Glomerular visceral epithelial cell (primary cell): ENCODE measurements around the gene USH1G.

Source experiments
- DNase-seq: peaks from one replicate; pipeline ENCODE4 v3.0.0-alpha.2; 2016; ENCODE audit errors: extremely low spot score

USH1G gene

DNA sequence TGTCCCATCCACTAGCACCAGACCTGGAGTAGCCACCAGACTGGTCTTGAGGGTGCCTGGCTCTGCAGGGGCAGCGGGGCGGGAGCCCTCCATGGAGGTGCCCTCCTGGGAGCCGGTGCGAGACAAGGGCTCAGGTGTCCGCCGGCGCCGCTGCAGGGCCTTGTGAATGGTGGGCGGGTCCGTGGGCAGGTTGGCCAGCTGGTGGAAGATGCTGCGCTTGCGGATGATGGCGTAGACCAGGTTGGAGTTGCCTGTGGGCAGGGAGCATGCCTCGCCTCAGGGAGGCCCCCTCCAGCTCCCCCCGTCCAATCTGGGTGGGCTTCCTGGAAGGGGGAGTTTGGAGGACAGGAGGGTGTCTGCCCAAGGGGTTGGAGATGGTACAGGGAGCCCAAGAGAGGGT, 31.1 kb upstream of the USH1G start:
- no peak for DNase-seq

GRCh38 chr17:74953134-74953687, 30.2 kb upstream of the USH1G start:
- no peak for DNase-seq

- DNase-seq = no peak
These were observed 29.5 kb upstream of the USH1G start for GRCh38 chr17:74952431-74953133.

DNA sequence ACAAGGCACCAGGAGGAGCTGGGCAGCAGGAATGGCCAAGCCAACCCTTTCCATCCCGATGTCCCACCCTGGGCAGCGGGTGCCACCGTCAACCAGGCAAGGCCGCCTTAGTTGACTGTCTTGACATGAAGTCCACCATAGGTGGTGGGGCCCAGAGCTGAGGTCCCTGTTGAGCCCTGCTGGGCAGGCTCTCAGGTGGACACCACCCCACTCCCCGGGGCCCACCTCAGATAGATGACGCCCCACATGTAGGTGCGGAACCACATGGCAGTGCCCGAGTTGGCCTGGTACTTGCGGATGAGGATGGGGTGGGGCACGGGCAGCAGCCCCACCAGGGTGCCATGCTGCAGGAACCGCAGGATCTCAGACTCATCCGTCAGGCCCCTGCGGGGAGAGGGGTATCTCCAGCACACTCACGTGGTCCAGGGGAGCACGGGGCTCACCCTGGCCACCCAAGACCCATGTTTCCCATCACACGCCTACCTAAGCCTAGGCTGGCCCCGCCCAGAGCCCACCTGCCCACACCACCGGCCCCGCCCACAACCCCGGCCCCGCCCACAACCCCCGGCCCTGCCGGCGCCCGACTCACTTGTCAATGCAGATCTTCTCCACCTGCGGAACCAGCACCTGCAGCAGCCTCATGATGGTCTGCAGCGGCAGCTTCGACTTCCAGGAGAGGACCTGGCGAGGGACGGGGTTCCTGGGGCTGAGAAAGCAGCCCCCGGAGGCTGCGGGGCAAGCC, 28.8 kb upstream of the USH1G start:
- DNase-seq = no peak

GRCh38 chr17:74951065-74951464, 28.0 kb upstream of the USH1G start:
- DNase-seq = no peak

GRCh38 chr17:74950207-74950606, 27.2 kb upstream of the USH1G start:
- no peak for DNase-seq

DNA sequence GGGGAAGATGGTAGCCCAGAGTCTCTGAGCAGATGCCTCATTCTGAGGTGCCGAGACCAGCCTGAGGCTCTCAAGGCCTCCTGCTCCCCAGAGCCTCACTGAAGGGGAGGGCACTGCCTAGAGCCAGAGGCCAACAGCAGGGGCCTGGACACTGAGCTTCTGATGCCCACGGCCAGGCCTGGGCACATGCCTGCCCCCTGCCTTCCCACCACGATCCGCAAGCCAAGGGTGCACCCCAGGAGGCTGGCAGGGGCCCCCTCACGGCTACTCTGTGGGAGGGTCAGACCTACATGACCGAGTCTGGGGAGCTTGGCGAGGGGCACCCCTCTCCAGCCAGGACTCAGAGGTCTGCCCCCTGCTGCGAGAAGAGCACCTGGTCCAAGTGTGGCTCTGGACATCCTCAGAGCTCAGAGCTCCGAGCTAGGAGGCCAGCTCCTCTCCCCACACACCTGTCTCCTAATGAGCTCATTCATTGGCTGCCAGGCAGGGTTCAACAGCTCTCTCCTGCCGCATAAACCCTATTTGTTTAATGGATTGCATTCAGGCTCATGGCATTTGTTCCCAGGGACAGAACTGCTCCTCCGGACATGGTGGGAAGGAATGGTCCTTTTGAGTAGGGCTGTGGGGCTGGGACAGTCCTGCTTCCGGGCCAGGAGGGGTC, 26.5 kb upstream of the USH1G start:
- DNase-seq = no peak

- DNase-seq = no peak
These were observed 24.1 kb upstream of the USH1G start for GRCh38 chr17:74947041-74947754.

DNA sequence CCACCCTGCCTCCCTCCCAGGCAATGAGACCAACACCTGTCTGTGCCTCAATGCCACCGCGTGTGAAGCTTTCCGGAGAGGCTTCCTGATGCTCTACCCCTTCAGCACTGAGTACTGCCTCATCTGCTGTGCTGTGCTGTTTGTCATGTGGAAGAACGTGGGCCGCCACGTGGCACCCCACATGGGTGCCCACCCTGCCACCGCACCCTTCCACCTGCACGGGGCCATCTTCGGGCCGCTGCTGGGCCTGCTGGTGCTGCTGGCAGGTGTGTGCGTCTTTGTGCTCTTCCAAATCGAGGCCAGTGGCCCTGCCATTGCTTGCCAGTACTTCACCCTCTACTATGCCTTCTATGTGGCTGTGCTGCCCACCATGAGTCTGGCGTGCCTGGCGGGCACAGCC, 23.6 kb upstream of the USH1G start:
- DNase-seq = no peak

GRCh38 chr17:74945543-74945942, 22.5 kb upstream of the USH1G start:
- no peak for DNase-seq

GRCh38 chr17:74943808-74944522, 20.9 kb upstream of the USH1G start:
- no peak for DNase-seq

DNA sequence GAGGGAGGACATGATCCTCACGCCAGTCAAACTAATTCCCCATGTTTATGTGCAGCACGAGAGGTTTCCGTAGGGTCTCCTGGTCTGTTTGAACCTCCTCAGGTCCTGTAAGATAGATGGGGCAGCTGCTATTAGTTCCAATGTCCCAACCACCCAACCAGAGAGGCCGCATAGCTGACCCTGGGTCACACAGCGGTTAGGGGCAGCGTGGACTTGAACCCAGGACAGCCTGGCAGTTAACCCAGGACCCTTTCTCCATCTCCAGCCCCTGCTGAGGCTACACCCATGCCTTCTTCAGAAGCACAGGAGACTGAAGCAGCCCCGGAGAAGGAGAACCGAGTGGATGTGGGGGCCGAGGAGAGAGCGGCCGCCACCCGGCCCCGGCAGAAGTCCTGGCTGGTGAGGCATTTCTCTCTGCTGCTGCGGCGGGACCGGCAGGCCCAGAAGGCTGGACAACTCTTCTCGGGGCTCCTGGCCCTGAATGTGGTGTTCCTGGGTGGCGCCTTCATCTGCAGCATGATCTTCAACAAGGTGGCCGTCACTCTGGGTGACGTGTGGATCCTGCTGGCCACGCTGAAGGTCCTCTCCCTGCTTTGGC, 18.2 kb upstream of the USH1G start:
- no peak for DNase-seq

GRCh38 chr17:74939534-74939933, 16.5 kb upstream of the USH1G start:
- no peak for DNase-seq

DNA sequence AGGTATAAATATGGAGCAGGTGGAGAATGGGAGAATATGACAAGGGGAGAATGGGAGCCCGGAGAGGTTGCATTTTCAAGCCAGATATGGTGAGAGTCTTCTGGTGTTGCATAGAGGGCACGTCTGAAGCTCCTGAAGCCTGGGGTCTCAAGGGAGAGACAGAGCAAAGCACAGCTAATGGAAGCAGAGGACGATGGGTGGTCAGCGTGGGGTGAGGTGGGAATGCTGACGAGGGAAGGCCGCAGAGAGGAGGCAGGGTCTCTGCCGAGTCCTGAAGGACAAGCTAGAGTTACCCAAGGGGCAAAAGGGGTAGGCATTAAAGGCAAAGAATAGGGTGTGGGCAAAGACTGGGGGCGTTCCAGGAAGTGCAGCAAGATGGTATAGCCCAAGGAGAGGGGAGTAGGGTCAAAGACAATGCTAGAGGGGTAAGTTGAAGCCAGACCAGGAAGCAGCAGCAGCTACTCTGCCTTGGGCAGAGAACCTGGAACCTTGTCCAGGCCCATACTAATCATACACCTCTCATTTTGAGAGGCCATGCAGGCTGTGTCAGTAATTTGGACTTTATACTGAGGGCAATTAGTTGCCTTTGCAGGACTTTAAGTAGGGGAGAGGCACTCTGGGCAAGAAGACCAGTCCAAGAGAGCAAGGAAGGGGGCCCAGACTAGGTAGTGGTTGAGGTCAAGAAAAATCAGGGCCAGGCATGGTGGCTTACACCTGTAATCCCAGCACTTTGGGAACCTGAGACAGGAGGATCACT, 15.3 kb upstream of the USH1G start:
- no peak for DNase-seq

DNA sequence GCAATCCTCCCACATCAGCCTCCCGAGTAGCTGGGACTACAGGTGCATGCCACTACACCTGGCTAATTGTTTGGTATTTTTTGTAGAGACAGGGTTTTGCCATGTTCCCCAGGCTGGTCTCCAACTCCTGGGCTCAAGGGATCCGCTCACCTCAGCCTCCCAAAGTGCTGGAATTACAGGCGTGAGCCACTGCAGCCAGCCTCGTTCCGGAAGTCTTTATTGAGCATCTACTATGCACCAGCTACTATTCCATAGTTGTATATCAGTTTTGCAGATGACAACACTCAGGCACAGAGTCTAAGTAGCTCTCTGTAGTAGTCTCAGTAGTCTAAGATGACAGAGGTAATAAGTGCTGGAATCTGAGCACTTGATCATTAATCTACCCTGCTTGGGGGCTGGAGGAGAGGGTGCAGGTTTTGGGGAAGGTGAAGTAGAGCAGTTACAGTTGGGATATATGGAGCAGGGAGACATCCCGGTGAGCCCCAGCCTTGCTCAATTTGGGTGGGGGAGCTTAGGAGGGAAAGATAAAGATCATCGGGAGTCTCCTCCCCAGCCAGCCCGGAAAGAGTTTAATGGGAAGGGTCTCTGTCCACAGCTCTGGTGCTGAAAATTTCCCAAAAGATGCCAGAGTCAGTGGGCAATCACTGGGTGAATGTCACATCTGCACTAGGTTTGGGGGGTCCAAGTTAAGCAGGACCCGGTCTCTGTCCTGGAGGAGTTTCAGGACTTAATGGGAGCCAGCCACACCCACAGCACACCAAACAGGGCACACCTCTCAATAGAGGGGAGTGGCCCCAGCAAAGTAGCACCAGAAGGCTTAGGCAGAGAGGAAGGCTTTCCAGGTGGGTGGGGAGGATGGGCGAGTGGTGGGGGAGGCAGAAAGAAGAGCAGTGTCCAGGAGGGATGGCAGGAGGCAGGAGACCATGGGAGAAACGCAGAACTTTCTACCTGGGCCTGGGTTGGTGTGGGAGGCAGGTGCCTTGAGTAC, 14.3 kb upstream of the USH1G start:
- DNase-seq = no peak

GRCh38 chr17:74936470-74936799, 13.4 kb upstream of the USH1G start:
- DNase-seq = no peak

GRCh38 chr17:74935585-74936469, 12.8 kb upstream of the USH1G start, which contains the start of gene OTOP3:
Gene OTOP3 (plus strand): TSS chr17:74935898. CDS start chr17:74935922, 24 bp downstream.
- no peak for DNase-seq

GRCh38 chr17:74935048-74935447, 12.0 kb upstream of the USH1G start:
- no peak for DNase-seq
